ENCODE data around the gene TBCD.

TBCD gene

GRCh38 chr17:82751571-82752370 lies at the start of gene TBCD:
Gene TBCD, plus strand, starts transcription at chr17:82752065. Its CDS starts 129 bp downstream, at chr17:82752194.
- no peak for TF ChIP-seq CTCF (IDR thresholded peaks at IDR 0.05; ENCODE audit: borderline replicate concordance, control extremely low read depth, extremely low read depth, insufficient read depth, missing control alignments)
- peak; percentile 99 for DNase-seq (ENCODE audit: low spot score)
- in situ Hi-C loops (cut with MboI; ENCODE audit: low sequenced_read_pairs, unreplicated experiment): loop anchor here (25.0 kb wide), 1 partner anchor 89 kb away; no protein-coding TSS in a partner anchor

GRCh38 chr17:82702231-82702927 lies 49.5 kb upstream of the TBCD start:
- in situ Hi-C loops (cut with MboI; ENCODE audit: low sequenced_read_pairs, unreplicated experiment): no loop called here
- no peak for TF ChIP-seq CTCF (IDR thresholded peaks at IDR 0.05; ENCODE audit: borderline replicate concordance, control extremely low read depth, extremely low read depth, insufficient read depth, missing control alignments)

GRCh38 chr17:82703036-82703745 lies 48.7 kb upstream of the TBCD start:
- no peak for DNase-seq (ENCODE audit: low spot score)
- in situ Hi-C loops (cut with MboI; ENCODE audit: low sequenced_read_pairs, unreplicated experiment): no loop called here
- TF ChIP-seq CTCF (IDR thresholded peaks at IDR 0.05; ENCODE audit: borderline replicate concordance, control extremely low read depth, extremely low read depth, insufficient read depth, missing control alignments): no peak

More at GRCh38 chr17:82702231-82702927, 49.5 kb upstream of the TBCD start:
- DNase-seq (ENCODE audit: low spot score): no peak

GRCh38 chr17:82703935-82704865 lies 47.7 kb upstream of the TBCD start:
- in situ Hi-C loops (cut with MboI; ENCODE audit: low sequenced_read_pairs, unreplicated experiment): no loop called here
- no peak for TF ChIP-seq CTCF (IDR thresholded peaks at IDR 0.05; ENCODE audit: borderline replicate concordance, control extremely low read depth, extremely low read depth, insufficient read depth, missing control alignments)
- no peak for DNase-seq (ENCODE audit: low spot score)

GRCh38 chr17:82704886-82705285 lies 47.0 kb upstream of the TBCD start:
- in situ Hi-C loops (cut with MboI; ENCODE audit: low sequenced_read_pairs, unreplicated experiment): no loop called here
- DNase-seq (ENCODE audit: low spot score): no peak
- TF ChIP-seq CTCF (IDR thresholded peaks at IDR 0.05; ENCODE audit: borderline replicate concordance, control extremely low read depth, extremely low read depth, insufficient read depth, missing control alignments): no peak

All from GM13976 (cell line).